ENCODE results near the gene JUP. TPM values are rescaled to one million over a fixed set of nuclear protein-coding genes. Genes with fewer than 3 reads are reported as not detected.

The JUP gene
- total and polyA plus RNA-seq, 4 experiments from 2014 or later, result 0.15 to 0.69 TPM; not detected in 2

Other genes starting within 250 kb of the JUP start
- not detected for gene KRT9, start 214.7 kb downstream of the JUP start, total RNA-seq
- not detected for gene KRT9, start 214.7 kb downstream of the JUP start, polyA plus RNA-seq
- gene KRT14, start 199.8 kb downstream of the JUP start, total RNA-seq, result not detected
- not detected for gene KRT14, start 199.8 kb downstream of the JUP start, polyA plus RNA-seq
- not detected for gene KRT16, start 173.9 kb downstream of the JUP start, total RNA-seq
- not detected for gene KRT16, start 173.9 kb downstream of the JUP start, polyA plus RNA-seq
- gene KRT17, start 162.1 kb downstream of the JUP start, total RNA-seq, result not detected
- not detected for gene KRT17, start 162.1 kb downstream of the JUP start, polyA plus RNA-seq
- 100 to 1,000 TPM; 776 to 839 TPM for gene EIF1, start 97.8 kb downstream of the JUP start, total RNA-seq
- 1,000 to 10,000 TPM; 1,081 to 1,611 TPM for gene EIF1, start 97.8 kb downstream of the JUP start, polyA plus RNA-seq
- not detected for gene GAST, start 74.4 kb downstream of the JUP start, total RNA-seq
- gene GAST, start 74.4 kb downstream of the JUP start, polyA plus RNA-seq, result not detected
- under 1 TPM; 0.29 to 0.33 TPM for gene HAP1, start 52.1 kb downstream of the JUP start, total RNA-seq
- gene HAP1, start 52.1 kb downstream of the JUP start, polyA plus RNA-seq, result not detected
- gene P3H4, start 25.2 kb upstream of the JUP start, total RNA-seq, result 1 to 10 TPM; 5.9 to 6.8 TPM
- gene P3H4, start 25.2 kb upstream of the JUP start, polyA plus RNA-seq, result 1 to 10 TPM; 1.4 to 4.2 TPM
- gene FKBP10, start 26.3 kb upstream of the JUP start, total RNA-seq, result not detected
- gene FKBP10, start 26.3 kb upstream of the JUP start, polyA plus RNA-seq, result not detected
- gene NT5C3B, start 49.5 kb upstream of the JUP start, total RNA-seq, result 10 to 100 TPM; 20.9 to 22.3 TPM
- 10 to 100 TPM; 41.5 to 42.1 TPM for gene NT5C3B, start 49.5 kb upstream of the JUP start, polyA plus RNA-seq
- gene KLHL10, start 51.1 kb upstream of the JUP start, total RNA-seq, result not detected
- gene KLHL10, start 51.1 kb upstream of the JUP start, polyA plus RNA-seq, result not detected
- gene KLHL11, start 78.7 kb upstream of the JUP start, total RNA-seq, result 10 to 100 TPM; 20.6 to 20.8 TPM
- 1 to 10 TPM; 1.0 to 7.6 TPM for gene KLHL11, start 78.7 kb upstream of the JUP start, polyA plus RNA-seq
- 10 to 100 TPM; 84.4 to 88.5 TPM for gene ACLY, start 132.2 kb upstream of the JUP start, total RNA-seq
- gene ACLY, start 132.2 kb upstream of the JUP start, polyA plus RNA-seq, result 10 to 100 TPM; 58.7 to 72.1 TPM
- under 1 TPM in 1 of 2 experiments, not detected in 1; 0.20 TPM for gene ODAD4, start 143.9 kb upstream of the JUP start, total RNA-seq
- under 1 TPM in 1 of 2 donors, not detected in 1; 0.11 TPM for gene ODAD4, start 143.9 kb upstream of the JUP start, polyA plus RNA-seq
- 10 to 100 TPM; 31.0 to 36.9 TPM for gene CNP, start 180.1 kb upstream of the JUP start, total RNA-seq
- 10 to 100 TPM; 23.6 to 35.7 TPM for gene CNP, start 180.1 kb upstream of the JUP start, polyA plus RNA-seq
- 100 to 1,000 TPM; 106 to 112 TPM for gene DNAJC7, start 230.7 kb upstream of the JUP start, total RNA-seq
- 10 to 100 TPM; 45.2 to 67.2 TPM for gene DNAJC7, start 230.7 kb upstream of the JUP start, polyA plus RNA-seq
- 10 to 100 TPM; 19.7 TPM for gene NKIRAS2, start 233.4 kb upstream of the JUP start, total RNA-seq
- 10 to 100 TPM; 22.0 to 28.8 TPM for gene NKIRAS2, start 233.4 kb upstream of the JUP start, polyA plus RNA-seq